ENCODE measurements around the gene SEC24D.

- TF ChIP-seq CTCF (IDR thresholded peaks at IDR 0.05) (no peak), EP300 (IDR thresholded peaks at IDR 0.05; ENCODE audit: low read depth) (no peak), POLR2A (IDR thresholded peaks at IDR 0.05) (no peak), POLR2AphosphoS5 (IDR thresholded peaks at IDR 0.05) (no peak)
Observed at GRCh38 chr4:118761397-118762016, 74.4 kb downstream of the SEC24D start.

Measured in transverse colon (tissue), 4 donors.